GM18870 (cell line): Measurements from ENCODE around the gene CUL9.

Source experiments
- ATAC-seq: cut with Tn5 transposase; IDR thresholded peaks from one replicate; pipeline ENCODE4 v1.9.1; 2021; ENCODE audit warnings: moderate library complexity; ENCODE audit not compliant: unreplicated experiment

CUL9 gene

GRCh38 chr6:43254138-43254817, 72.3 kb downstream of the CUL9 start:
- no peak for ATAC-seq

GRCh38 chr6:43254846-43255245, 72.8 kb downstream of the CUL9 start:
- ATAC-seq, result no peak

GRCh38 chr6:43255408-43256054, 73.5 kb downstream of the CUL9 start:
- ATAC-seq, result no peak

- ATAC-seq, result no peak
Observed at GRCh38 chr6:43256670-43257366, 74.8 kb downstream of the CUL9 start.

- ATAC-seq, result no peak
Observed at GRCh38 chr6:43257367-43258145, 75.6 kb downstream of the CUL9 start.

GRCh38 chr6:43258180-43258579, 76.2 kb downstream of the CUL9 start:
- no peak for ATAC-seq

GRCh38 chr6:43258807-43259686, 77.1 kb downstream of the CUL9 start:
- ATAC-seq, result no peak

GRCh38 chr6:43260791-43261190, 78.8 kb downstream of the CUL9 start:
- no peak for ATAC-seq

GRCh38 chr6:43261198-43261597, 79.2 kb downstream of the CUL9 start:
- ATAC-seq, result no peak

- ATAC-seq, result no peak
Observed at GRCh38 chr6:43262000-43262779, 80.2 kb downstream of the CUL9 start.

- no peak for ATAC-seq
Observed at GRCh38 chr6:43262780-43263313, 80.9 kb downstream of the CUL9 start.

GRCh38 chr6:43263314-43264178, 81.5 kb downstream of the CUL9 start:
- ATAC-seq, result no peak

GRCh38 chr6:43264599-43265145, 82.7 kb downstream of the CUL9 start:
- no peak for ATAC-seq

- ATAC-seq, result no peak
Observed at GRCh38 chr6:43265564-43265963, 83.6 kb downstream of the CUL9 start.

- ATAC-seq, result no peak
Observed at GRCh38 chr6:43267619-43268354, 85.8 kb downstream of the CUL9 start.

GRCh38 chr6:43268355-43268700, 86.3 kb downstream of the CUL9 start:
- no peak for ATAC-seq

- ATAC-seq, result no peak
Observed at GRCh38 chr6:43268782-43269272, 86.8 kb downstream of the CUL9 start.
